Trophoblast cell (in vitro differentiated cells and primary cell): ENCODE measurements around the gene MS4A10.
A peak's percentile ranks its signal among the peaks of the same experiment; 100 is the strongest.

ENCODE experiments used
- DNase-seq, 2 donors: peaks; one replicate each; pipeline ENCODE4 v3.0.0-alpha.2; 2016
- H2AFZ ChIP-seq: 2 replicates; pipeline ENCODE4 v1.6.1; 2013; ENCODE audit warnings: low read length, moderate library complexity, mild to moderate bottlenecking; ENCODE audit not compliant: insufficient read depth, poor library complexity
- H2AK5ac ChIP-seq: 2 replicates; pipeline ENCODE4 v1.6.1; 2013; ENCODE audit warnings: mild to moderate bottlenecking, low read length
- H2BK120ac ChIP-seq: 2 replicates; pipeline ENCODE4 v1.6.1; 2013; ENCODE audit warnings: low read length, mild to moderate bottlenecking, moderate library complexity; ENCODE audit not compliant: insufficient read depth, poor library complexity
- H2BK12ac ChIP-seq: 2 replicates; pipeline ENCODE4 v1.6.1; 2013; ENCODE audit warnings: mild to moderate bottlenecking, low read length, moderate library complexity
- H2BK5ac ChIP-seq: 2 replicates; pipeline ENCODE4 v1.6.1; 2013; ENCODE audit warnings: low read length, low read depth, moderate library complexity, mild to moderate bottlenecking; ENCODE audit not compliant: poor library complexity
- H3K14ac ChIP-seq: 2 replicates; pipeline ENCODE4 v1.6.1; 2013; ENCODE audit warnings: mild to moderate bottlenecking, low read length
- H3K18ac ChIP-seq: 2 replicates; pipeline ENCODE4 v1.6.1; 2013; ENCODE audit warnings: mild to moderate bottlenecking, low read length
- H3K23ac ChIP-seq: 2 replicates; pipeline ENCODE4 v1.6.1; 2013; ENCODE audit warnings: low read length
- H3K27ac ChIP-seq: 2 replicates; pipeline ENCODE4 v1.5.1; 2013; ENCODE audit warnings: low read depth, mild to moderate bottlenecking, inconsistent platforms, low read length, moderate library complexity
- H3K27me3 ChIP-seq: 2 replicates; pipeline ENCODE4 v1.6.1; 2013; ENCODE audit warnings: inconsistent platforms, mild to moderate bottlenecking, low read length, moderate library complexity; ENCODE audit not compliant: insufficient read depth
- H3K36me3 ChIP-seq, 2 experiments: 1 replicate in 1 of 2; 2 replicates in 1 of 2; pipeline ENCODE4 v1.6.1; 2013; ENCODE audit warnings: low read length in 2 of 2, mild to moderate bottlenecking in 2 of 2, moderate library complexity in 1 of 2; ENCODE audit not compliant: insufficient read depth in 2 of 2, control insufficient read depth in 1 of 2
- H3K4ac ChIP-seq: 2 replicates; pipeline ENCODE4 v1.6.1; 2013; ENCODE audit warnings: low read depth, mild to moderate bottlenecking, low read length, moderate library complexity
- H3K4me1 ChIP-seq, 2 experiments: 1 replicate in 1 of 2; 2 replicates in 1 of 2; pipeline ENCODE4 v1.6.1; 2013; ENCODE audit warnings: low read length in 2 of 2, mild to moderate bottlenecking in 2 of 2, moderate library complexity in 1 of 2; ENCODE audit not compliant: insufficient read depth in 2 of 2, control insufficient read depth in 1 of 2
- H3K4me2 ChIP-seq: 2 replicates; pipeline ENCODE4 v1.6.1; 2013; ENCODE audit warnings: inconsistent platforms, mild to moderate bottlenecking, low read length, moderate library complexity
- H3K4me3 ChIP-seq: 2 replicates; pipeline ENCODE4 v1.5.1; 2013; ENCODE audit warnings: mild to moderate bottlenecking, low read depth, low read length, inconsistent platforms
- H3K79me1 ChIP-seq: one replicate; pipeline ENCODE4 v1.6.1; 2013; ENCODE audit warnings: low read length
- H3K79me2 ChIP-seq: 2 replicates; pipeline ENCODE4 v1.6.1; 2013; ENCODE audit warnings: low read length, mild to moderate bottlenecking; ENCODE audit not compliant: control insufficient read depth, insufficient read depth, poor library complexity
- H3K9ac ChIP-seq: 2 replicates; pipeline ENCODE4 v1.6.1; 2013; ENCODE audit warnings: mild to moderate bottlenecking, low read length
- H3K9me3 ChIP-seq: 2 replicates; pipeline ENCODE4 v1.6.1; 2013; ENCODE audit warnings: low read depth, mild to moderate bottlenecking, control low read depth, inconsistent platforms, low read length; ENCODE audit not compliant: insufficient read depth
- H4K12ac ChIP-seq: 2 replicates; pipeline ENCODE4 v1.6.1; 2013; ENCODE audit warnings: low read depth, mild to moderate bottlenecking, low read length, moderate library complexity
- H4K8ac ChIP-seq: 2 replicates; pipeline ENCODE4 v1.6.1; 2013; ENCODE audit warnings: low read depth, mild to moderate bottlenecking, low read length, moderate library complexity
- H4K91ac ChIP-seq: one replicate; pipeline ENCODE4 v1.6.1; 2013; ENCODE audit warnings: low read depth, mild to moderate bottlenecking, low read length, moderate library complexity
- WGBS: extraction: QIAGEN DNeasy Blood & Tissue Kit; methylation state at CpG from one replicate; pipeline ENCODE4 v1.1.7; 2013; ENCODE audit warnings: missing lambda C conversion rate; ENCODE audit not compliant: insufficient read length, insufficient coverage; ENCODE audit errors: extremely low coverage; 5-methylcytosine and 5-hydroxymethylcytosine counted together

Gene MS4A10

DNA sequence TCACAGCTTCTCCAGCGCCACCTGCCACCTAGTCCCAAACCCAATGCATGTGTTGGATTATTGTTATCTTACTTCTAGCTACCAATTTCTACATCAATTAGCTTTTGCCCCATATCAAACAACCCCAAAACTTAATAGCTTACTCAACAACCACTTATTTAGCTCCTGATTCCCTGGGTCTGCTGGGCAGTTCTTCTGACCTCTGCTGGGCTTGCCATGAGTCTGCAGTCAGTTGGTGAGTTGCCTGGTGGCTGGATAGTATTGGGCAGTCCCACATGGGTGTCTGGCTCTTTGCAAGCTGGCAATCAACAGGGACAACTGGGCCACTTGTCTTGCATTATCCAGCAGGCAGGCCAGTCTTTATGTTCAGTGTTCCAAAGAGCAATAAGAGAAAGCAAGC, 42.1 kb upstream of the MS4A10 start:
- WGBS = no CpG with 5 or more reads among the region's 1 CpG
- H3K18ac ChIP-seq = no peak overlapping the region
- no peak overlapping the region for H2BK120ac ChIP-seq
- H3K4me2 ChIP-seq = no peak overlapping the region
- H3K9ac ChIP-seq = no peak overlapping the region
- no peaks in the 10 kb centered on the region for H3K79me2 ChIP-seq
- no peaks in the 10 kb centered on the region for H3K36me3 ChIP-seq
- no peak overlapping the region for H3K23ac ChIP-seq
- no peak overlapping the region for H2BK12ac ChIP-seq
- H3K79me1 ChIP-seq = no peaks in the 10 kb centered on the region
- no peaks in the 10 kb centered on the region for H3K27me3 ChIP-seq
- no peak overlapping the region for H2BK5ac ChIP-seq
- no peak overlapping the region for H3K4me3 ChIP-seq
- H4K91ac ChIP-seq = no peak overlapping the region
- no peak overlapping the region for H4K12ac ChIP-seq
- no peak overlapping the region for H2AFZ ChIP-seq
- no peak overlapping the region for H2AK5ac ChIP-seq
- no peak overlapping the region for H3K27ac ChIP-seq
- no peaks in the 10 kb centered on the region for H3K4me1 ChIP-seq
- H3K4ac ChIP-seq = no peak overlapping the region
- H3K9me3 ChIP-seq = peaks cover 9% of the 10 kb centered on the region
- DNase-seq = no peak
- no peak overlapping the region for H3K14ac ChIP-seq
- H4K8ac ChIP-seq = no peak overlapping the region

DNA sequence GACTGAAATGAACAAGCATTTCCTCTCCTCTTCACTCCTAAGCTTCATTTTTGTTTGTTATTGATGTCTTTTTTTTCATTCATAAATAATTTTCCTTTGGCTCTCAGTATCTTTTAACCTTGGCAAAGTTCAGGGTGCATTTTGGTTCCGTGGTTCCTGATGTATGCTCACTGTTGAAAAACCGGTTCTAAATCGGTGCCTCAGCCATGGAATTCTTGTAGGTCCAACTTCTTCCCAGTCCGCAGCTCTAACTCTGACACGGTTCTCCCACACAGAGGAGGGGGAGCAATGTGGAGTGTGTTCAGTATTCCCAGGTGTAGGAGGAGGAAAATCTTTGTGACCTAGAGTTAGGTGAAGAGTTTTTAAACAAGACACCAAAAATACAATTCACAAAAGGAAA, 41.0 kb upstream of the MS4A10 start:
- H3K4ac ChIP-seq = no peak overlapping the region
- H2BK5ac ChIP-seq = no peak overlapping the region
- H3K4me2 ChIP-seq = no peak overlapping the region
- no peak overlapping the region for H2BK120ac ChIP-seq
- WGBS = no CpG with 5 or more reads among the region's 5 CpGs
- no peak overlapping the region for H3K18ac ChIP-seq
- H3K79me2 ChIP-seq = no peaks in the 10 kb centered on the region
- H3K4me1 ChIP-seq = no peaks in the 10 kb centered on the region
- H3K23ac ChIP-seq = no peak overlapping the region
- H3K4me3 ChIP-seq = no peak overlapping the region
- no peaks in the 10 kb centered on the region for H3K79me1 ChIP-seq
- no peak overlapping the region for H2BK12ac ChIP-seq
- no peak overlapping the region for H3K27ac ChIP-seq
- peaks cover 9% of the 10 kb centered on the region for H3K9me3 ChIP-seq
- no peaks in the 10 kb centered on the region for H3K27me3 ChIP-seq
- H2AFZ ChIP-seq = no peak overlapping the region
- no peak for DNase-seq
- no peak overlapping the region for H3K14ac ChIP-seq
- no peak overlapping the region for H4K8ac ChIP-seq
- no peaks in the 10 kb centered on the region for H3K36me3 ChIP-seq
- no peak overlapping the region for H2AK5ac ChIP-seq
- H4K91ac ChIP-seq = no peak overlapping the region
- H3K9ac ChIP-seq = no peak overlapping the region
- no peak overlapping the region for H4K12ac ChIP-seq

- no peaks in the 10 kb centered on the region for H3K79me1 ChIP-seq
- no peak overlapping the region for H4K12ac ChIP-seq
- peak overlapping the region; percentile 59 for H3K4me3 ChIP-seq
- no peak overlapping the region for H2BK5ac ChIP-seq
- no peak overlapping the region for H2BK12ac ChIP-seq
- peak overlapping the region; percentile 18 for H3K9ac ChIP-seq
- peak overlapping the region; percentile 99 for H3K23ac ChIP-seq
- H2BK120ac ChIP-seq = no peak overlapping the region
- H3K9me3 ChIP-seq = peaks cover 8% of the 10 kb centered on the region
- no peaks in the 10 kb centered on the region for H3K4me1 ChIP-seq
- no peak overlapping the region for H3K4me2 ChIP-seq
- H3K27ac ChIP-seq = no peak overlapping the region
- H4K8ac ChIP-seq = no peak overlapping the region
- no peak for DNase-seq
- H2AK5ac ChIP-seq = no peak overlapping the region
- H4K91ac ChIP-seq = no peak overlapping the region
- H3K14ac ChIP-seq = no peak overlapping the region
- H3K18ac ChIP-seq = no peak overlapping the region
- H3K4ac ChIP-seq = no peak overlapping the region
- no CpG with 5 or more reads among the region's 14 CpGs for WGBS
- no peak overlapping the region for H2AFZ ChIP-seq
- no peaks in the 10 kb centered on the region for H3K27me3 ChIP-seq
- no peaks in the 10 kb centered on the region for H3K79me2 ChIP-seq
- H3K36me3 ChIP-seq = no peaks in the 10 kb centered on the region
Measured at GRCh38 chr11:60747359-60747873, 37.7 kb upstream of the MS4A10 start.

GRCh38 chr11:60748225-60748624, 36.9 kb upstream of the MS4A10 start:
- no peak overlapping the region for H3K4me3 ChIP-seq
- no peaks in the 10 kb centered on the region for H3K79me1 ChIP-seq
- H3K14ac ChIP-seq = no peak overlapping the region
- H2BK12ac ChIP-seq = no peak overlapping the region
- no peak overlapping the region for H2BK5ac ChIP-seq
- H3K27ac ChIP-seq = no peak overlapping the region
- no peak for DNase-seq
- no peak overlapping the region for H3K4ac ChIP-seq
- H3K18ac ChIP-seq = no peak overlapping the region
- no peak overlapping the region for H2AFZ ChIP-seq
- no peak overlapping the region for H2BK120ac ChIP-seq
- no CpG with 5 or more reads among the region's 17 CpGs for WGBS
- H3K23ac ChIP-seq = no peak overlapping the region
- H3K79me2 ChIP-seq = no peaks in the 10 kb centered on the region
- no peak overlapping the region for H3K4me2 ChIP-seq
- no peaks in the 10 kb centered on the region for H3K27me3 ChIP-seq
- H3K9ac ChIP-seq = no peak overlapping the region
- no peak overlapping the region for H2AK5ac ChIP-seq
- peaks cover 8% of the 10 kb centered on the region for H3K9me3 ChIP-seq
- no peaks in the 10 kb centered on the region for H3K4me1 ChIP-seq
- no peaks in the 10 kb centered on the region for H3K36me3 ChIP-seq
- H4K91ac ChIP-seq = peak overlapping the region; percentile 4
- H4K12ac ChIP-seq = no peak overlapping the region
- H4K8ac ChIP-seq = no peak overlapping the region
